Fibroblast of villous mesenchyme (primary cell): ENCODE results near the gene ZNF684. TPM values are rescaled to one million over a fixed set of nuclear protein-coding genes. Genes with fewer than 3 reads are reported as not detected.
"Not testable (repeated sequence)": the region's sequence is repeated elsewhere in the genome, so short reads cannot be mapped to it uniquely, and the experiment has no call there.

ENCODE experiments used
- DNase-seq: peaks from one replicate; pipeline ENCODE4 v3.0.0-alpha.2; 2010; ENCODE audit warnings: low read depth
- H3K4me3 ChIP-seq: 2 replicates; pipeline ENCODE4 v1.5.1; 2011; ENCODE audit warnings: low read depth, mild to moderate bottlenecking, low read length
- CTCF ChIP-seq: IDR thresholded peaks from 2 replicates; pipeline ENCODE4 v1.5.1; 2012; ENCODE audit warnings: low read depth, mild to moderate bottlenecking, low read length; ENCODE audit not compliant: insufficient read depth
- total RNA-seq: library from RNA; depleted of rRNA; stranded (reverse); fragments of >200 nt; gene quantifications from 2 replicates; pipeline ENCODE4 v1.2.3, GENCODE V29; 2012

Gene ZNF684
- total RNA-seq, result 2.9 and 3.5 TPM in 2 replicates

- no peak for TF ChIP-seq CTCF
- peak; percentile 95 for DNase-seq
- H3K4me3 ChIP-seq, result peak within 1 kb of the TSS; percentile 79
Observed at GRCh38 chr1:40531381-40532061, at the start of gene ZNF684. ZNF684 (plus strand) TSS chr1:40531637; CDS start chr1:40533167, 1,530 bp downstream.

DNA sequence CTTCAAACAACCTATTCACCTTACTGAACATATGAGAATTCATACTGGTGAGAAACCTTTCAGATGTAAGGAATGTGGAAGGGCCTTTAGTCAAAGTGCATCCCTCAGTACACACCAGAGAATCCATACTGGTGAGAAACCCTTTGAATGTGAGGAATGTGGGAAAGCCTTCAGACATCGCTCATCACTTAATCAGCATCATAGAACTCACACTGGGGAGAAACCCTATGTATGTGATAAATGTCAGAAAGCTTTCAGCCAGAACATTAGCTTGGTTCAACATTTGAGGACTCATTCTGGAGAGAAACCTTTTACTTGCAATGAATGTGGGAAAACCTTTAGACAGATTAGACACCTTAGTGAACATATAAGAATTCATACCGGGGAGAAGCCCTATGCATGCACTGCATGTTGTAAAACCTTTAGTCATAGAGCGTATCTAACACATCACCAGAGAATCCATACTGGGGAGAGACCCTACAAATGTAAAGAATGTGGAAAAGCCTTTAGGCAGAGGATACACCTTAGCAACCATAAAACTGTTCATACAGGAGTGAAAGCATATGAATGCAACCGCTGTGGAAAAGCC lies 36.0 kb upstream of the ZNF684 start:
- no peak overlapping the region for H3K4me3 ChIP-seq
- TF ChIP-seq CTCF, result no peak
- no peak for DNase-seq

DNA sequence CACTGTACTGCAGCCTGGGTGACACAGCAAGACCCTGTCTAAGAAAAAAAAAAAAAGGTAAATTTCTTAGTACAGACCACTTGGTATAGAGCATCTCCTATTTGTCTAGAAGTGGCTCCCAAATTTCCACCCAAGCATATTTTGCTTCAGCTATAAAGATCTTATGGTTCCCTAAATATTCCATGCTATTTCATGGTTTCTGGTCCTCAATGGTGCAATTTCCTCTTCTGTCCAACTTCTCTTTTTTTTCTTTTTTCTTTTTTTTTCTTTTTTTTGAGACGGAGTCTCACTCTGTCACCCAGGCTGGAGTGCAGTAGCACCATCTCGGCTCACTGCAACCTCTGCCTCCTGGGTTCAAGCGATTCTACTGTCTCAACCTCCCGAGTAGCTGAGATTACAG lies 28.8 kb upstream of the ZNF684 start:
- H3K4me3 ChIP-seq, DNase-seq: not testable (repeated sequence)

DNA sequence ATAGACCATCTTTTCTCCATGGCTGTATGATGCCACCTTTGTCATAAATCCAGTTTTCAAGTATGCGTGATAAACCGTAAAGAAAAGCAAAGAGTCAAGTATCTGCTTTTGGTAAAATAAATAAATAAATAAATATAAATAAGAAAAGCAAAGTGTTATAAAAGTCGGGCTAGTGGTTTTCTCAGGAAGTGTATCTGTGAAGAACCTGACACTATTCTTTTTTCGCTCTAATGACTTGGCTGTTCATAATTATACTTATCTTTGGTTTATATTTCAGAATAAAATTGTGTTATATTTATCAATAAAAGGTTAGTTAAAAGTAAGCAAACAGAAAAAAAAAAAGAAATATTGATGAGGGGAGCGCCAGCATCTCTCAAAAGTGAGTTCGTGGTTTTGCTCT lies 23.5 kb upstream of the ZNF684 start:
- TF ChIP-seq CTCF, result no peak
- DNase-seq, result no peak
- peak overlapping the region; percentile 83 for H3K4me3 ChIP-seq

- TF ChIP-seq CTCF, result no peak
- H3K4me3 ChIP-seq, result peak within 1 kb of the TSS; percentile 83
- DNase-seq, result peak; percentile 77
Observed at GRCh38 chr1:40508375-40509341, 22.8 kb upstream of the ZNF684 start, which contains the start of gene EXO5. EXO5 (plus strand) TSS chr1:40508767; CDS start chr1:40514545, 5,778 bp downstream.

DNA sequence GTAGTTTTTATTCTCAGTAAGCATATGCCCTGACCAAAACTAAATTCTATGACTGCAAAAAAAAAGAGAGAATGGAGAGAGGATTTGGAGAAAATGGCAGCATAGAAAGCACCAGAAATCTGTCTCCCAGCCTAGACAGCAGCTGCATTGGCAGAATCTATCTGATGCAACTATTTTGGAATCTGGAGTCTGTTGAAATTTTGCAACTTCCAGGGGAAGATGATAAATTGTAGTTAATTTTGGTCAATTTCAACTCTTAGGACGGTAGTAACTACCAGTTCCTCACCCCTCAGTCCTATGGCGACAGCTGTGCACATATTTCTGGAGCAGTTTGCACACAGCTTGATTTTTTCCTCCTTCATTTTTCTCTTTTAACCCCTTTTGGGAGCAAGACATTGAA lies 11.9 kb upstream of the ZNF684 start:
- DNase-seq, result peak; percentile 13
- no peak for TF ChIP-seq CTCF
- no peak overlapping the region for H3K4me3 ChIP-seq

- no peak for TF ChIP-seq CTCF
- DNase-seq, result no peak
- H3K4me3 ChIP-seq, result peak overlapping the region; percentile 79
Observed at GRCh38 chr1:40530735-40531380, 579 bp upstream of the ZNF684 start.
